ENCODE results near the gene UBALD1. TPM values are rescaled to one million over a fixed set of nuclear protein-coding genes. Genes with fewer than 3 reads are reported as not detected.

UBALD1 gene
- total and polyA plus RNA-seq, 10 of the 15 experiments (the other 5 are each of a cell fraction or from before 2014, with no cell fraction given) = 0.05 to 32.7 (median 5.1) TPM

GRCh38 chr16:4624827-4625559 is 10.3 kb upstream of the UBALD1 start (continued):
- TF ChIP-seq TBL1XR1 (IDR thresholded peaks at IDR 0.05; ENCODE audit: low read depth, low read length) = peak; percentile 44; the same call in 1 of the 2 replicates
- TF ChIP-seq BCL3 (IDR thresholded peaks at IDR 0.05; ENCODE audit: borderline replicate concordance, insufficient read depth, low read depth, low read length, poor library complexity, severe bottlenecking) = peak; percentile 65
- peak; percentile 67; the same call in 1 of the 2 replicates for TF ChIP-seq CREM (IDR thresholded peaks at IDR 0.05; ENCODE audit: low read depth)
- peak; percentile 94 for TF ChIP-seq GATAD2B (conservative IDR thresholded peaks at IDR 0.05; ENCODE audit: low read depth)
- peak; percentile 22; the same call in 1 of the 2 replicates for TF ChIP-seq JUND (IDR thresholded peaks at IDR 0.05; ENCODE audit: low read depth, low read length)
- peak in 1 of 2 experiments; percentile 21; a peak in 1 of 4 replicates for TF ChIP-seq EP300 (IDR thresholded peaks at IDR 0.05; ENCODE audit: borderline replicate concordance in 1 of 2, control insufficient read depth in 1 of 2, low read depth in 2 of 2, low read length in 2 of 2)
- TF ChIP-seq IKZF1 (conservative IDR thresholded peaks at IDR 0.05) = peak; percentile 76
- TF ChIP-seq NRF1 (conservative IDR thresholded peaks at IDR 0.05; ENCODE audit: low read depth, low read length) = 0 out of 2 replicates have a peak, but pooled peaks have one; percentile 3
- peak; percentile 49 for TF ChIP-seq BACH1 (IDR thresholded peaks at IDR 0.05; ENCODE audit: borderline replicate concordance)
- TF ChIP-seq E2F4 (IDR thresholded peaks at IDR 0.05; ENCODE audit: low read depth, low read length) = no peak
- TF ChIP-seq STAT1 (conservative IDR thresholded peaks at IDR 0.05) = 0 out of 2 replicates have a peak, but pooled peaks have one; percentile 14
- TF ChIP-seq USF2 (IDR thresholded peaks at IDR 0.05; ENCODE audit: borderline replicate concordance, low read depth, low read length) = no peak
- peak; percentile 72; the same call in 2 of the 3 replicates for TF ChIP-seq POU2F2 (IDR thresholded peaks at IDR 0.05; ENCODE audit: borderline replicate concordance, low read depth, low read length)
- no peak for TF ChIP-seq BHLHE40 (IDR thresholded peaks at IDR 0.05; ENCODE audit: borderline replicate concordance in 1 of 2, low read depth in 2 of 2, low read length in 1 of 2)
- TF ChIP-seq ATF7 (IDR thresholded peaks at IDR 0.05; ENCODE audit: low read depth) = peak; percentile 71
- 0 out of 2 replicates have a peak, but pooled peaks have one; percentile 12 for TF ChIP-seq MXI1 (IDR thresholded peaks at IDR 0.05; ENCODE audit: low read depth, low read length)
- TF ChIP-seq ZNF207 (IDR thresholded peaks at IDR 0.05; ENCODE audit: borderline replicate concordance) = 0 out of 2 replicates have a peak, but pooled peaks have one; percentile 22
- peak; percentile 26 for TF ChIP-seq SP1 (IDR thresholded peaks at IDR 0.05; ENCODE audit: low read depth, low read length)
- no peak for TF ChIP-seq SKIL (IDR thresholded peaks at IDR 0.05; ENCODE audit: low read depth, poor library complexity, severe bottlenecking)
- TF ChIP-seq TCF7 (IDR thresholded peaks at IDR 0.05; ENCODE audit: borderline replicate concordance) = no peak
- TF ChIP-seq MEF2B (IDR thresholded peaks at IDR 0.05; ENCODE audit: partially characterized antibody, poor library complexity, severe bottlenecking) = no peak
- TF ChIP-seq POLR2A (IDR thresholded peaks at IDR 0.05; ENCODE audit: low read depth, low read length) = peak; percentile 79
- TF ChIP-seq YBX1 (IDR thresholded peaks at IDR 0.05) = no peak
- TF ChIP-seq RELA (IDR thresholded peaks at IDR 0.05; ENCODE audit: borderline replicate concordance, partially characterized antibody) = no peak

Measured in GM12878 (cell line).